ENCODE data around the gene AUTS2.
A peak's percentile ranks its signal among the peaks of the same experiment; 100 is the strongest.

Gene AUTS2

DNA sequence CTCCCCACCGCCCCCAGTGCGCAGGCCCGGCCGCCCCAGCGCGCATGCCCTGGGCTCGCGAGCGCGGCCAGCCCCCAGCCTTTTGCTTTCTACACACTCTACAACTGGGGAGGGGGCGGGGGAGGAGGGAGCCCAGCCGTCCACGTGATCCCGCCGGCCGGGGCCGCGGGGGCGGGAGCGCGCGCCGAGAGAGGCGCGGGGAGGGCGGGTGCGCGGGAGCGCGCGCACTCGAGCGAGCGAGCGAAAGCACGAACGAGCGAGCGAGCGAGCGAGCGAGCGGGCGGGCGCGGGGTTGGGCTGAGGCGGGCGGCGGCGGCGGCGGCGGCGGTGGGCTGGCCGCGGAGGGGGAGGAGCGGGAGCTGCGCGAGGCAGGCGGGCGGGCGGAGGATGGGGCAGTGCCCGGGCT is at the start of gene AUTS2:
TSS of gene AUTS2 (plus strand) at position 395 of the 406 bp plus-strand sequence. CDS start 1,179 bp downstream, outside the sequence.
- peak; percentile 12 for DNase-seq (ENCODE audit: low read depth)

DNA sequence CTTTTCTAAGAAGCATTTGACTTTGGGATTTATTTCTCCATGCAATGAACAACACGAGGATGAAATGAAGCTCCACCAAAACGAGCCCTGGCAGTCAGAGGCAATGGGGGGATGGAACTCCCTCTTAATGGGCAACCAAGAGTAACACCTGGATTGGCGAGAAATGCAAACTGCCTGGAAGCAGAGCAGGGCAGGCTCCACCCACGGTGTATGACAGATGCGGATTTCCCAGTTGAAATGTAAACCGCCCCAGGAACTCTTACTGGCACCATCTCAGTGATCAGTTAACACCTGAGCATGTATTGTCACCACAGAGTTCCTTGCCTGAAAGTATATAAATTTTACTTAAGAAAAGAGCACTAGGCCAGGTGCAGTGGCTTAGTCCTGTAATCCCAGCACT is 47.3 kb upstream of the AUTS2 start:
- DNase-seq (ENCODE audit: low read depth), result no peak

DNA sequence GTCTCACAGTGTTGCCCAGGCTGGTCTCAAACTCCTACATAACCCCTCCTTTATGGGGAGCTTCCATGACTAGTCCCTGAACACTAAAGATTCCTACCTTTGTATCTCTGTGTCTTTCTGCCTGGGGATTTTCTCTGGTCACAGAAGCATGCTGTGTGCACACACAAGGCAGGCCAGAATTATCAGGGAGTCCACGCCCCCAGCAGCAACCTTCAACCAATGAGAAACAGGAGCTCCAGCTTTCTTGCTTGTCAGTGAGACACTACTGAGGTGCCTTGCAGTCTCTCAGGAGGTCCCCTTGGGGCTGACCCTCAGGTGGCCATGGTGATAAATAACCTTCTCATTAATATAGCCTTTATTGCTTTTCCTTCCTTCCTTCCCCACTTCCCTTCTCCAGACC is 45.1 kb upstream of the AUTS2 start:
- DNase-seq (ENCODE audit: low read depth), result no peak

DNA sequence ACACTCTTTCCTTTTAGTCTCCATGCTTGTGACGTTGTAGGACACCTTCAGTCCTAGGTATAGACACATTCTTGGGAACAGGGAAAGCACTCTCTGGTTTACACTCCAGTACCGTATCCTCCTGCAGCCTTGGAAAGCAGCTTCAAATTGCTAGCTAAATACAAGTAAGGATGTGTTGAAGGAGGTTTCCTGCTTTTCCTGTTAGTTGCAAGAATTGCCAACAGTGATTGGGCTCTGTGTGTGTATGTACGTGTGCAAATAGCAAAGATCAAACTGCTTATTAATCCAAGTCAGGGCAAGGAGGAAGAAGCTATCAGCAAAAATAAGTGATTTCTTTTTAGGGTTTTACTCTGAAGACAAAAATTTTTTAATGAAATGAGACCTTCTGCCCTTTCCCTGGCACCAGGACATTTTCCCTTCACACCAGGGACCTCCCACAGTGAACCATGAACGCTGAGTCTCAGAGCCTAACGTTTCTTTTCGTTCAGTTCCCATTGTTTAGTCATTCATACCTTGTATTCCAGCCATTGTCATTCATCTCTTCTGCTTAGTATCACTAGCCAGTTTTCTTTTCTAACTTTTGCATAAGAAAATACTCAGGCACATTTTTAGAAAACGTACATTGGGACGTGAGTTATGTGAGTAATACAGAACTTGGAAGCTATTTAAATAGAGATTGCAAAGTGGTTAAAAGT is 36.9 kb upstream of the AUTS2 start:
- DNase-seq (ENCODE audit: low read depth), result no peak

DNA sequence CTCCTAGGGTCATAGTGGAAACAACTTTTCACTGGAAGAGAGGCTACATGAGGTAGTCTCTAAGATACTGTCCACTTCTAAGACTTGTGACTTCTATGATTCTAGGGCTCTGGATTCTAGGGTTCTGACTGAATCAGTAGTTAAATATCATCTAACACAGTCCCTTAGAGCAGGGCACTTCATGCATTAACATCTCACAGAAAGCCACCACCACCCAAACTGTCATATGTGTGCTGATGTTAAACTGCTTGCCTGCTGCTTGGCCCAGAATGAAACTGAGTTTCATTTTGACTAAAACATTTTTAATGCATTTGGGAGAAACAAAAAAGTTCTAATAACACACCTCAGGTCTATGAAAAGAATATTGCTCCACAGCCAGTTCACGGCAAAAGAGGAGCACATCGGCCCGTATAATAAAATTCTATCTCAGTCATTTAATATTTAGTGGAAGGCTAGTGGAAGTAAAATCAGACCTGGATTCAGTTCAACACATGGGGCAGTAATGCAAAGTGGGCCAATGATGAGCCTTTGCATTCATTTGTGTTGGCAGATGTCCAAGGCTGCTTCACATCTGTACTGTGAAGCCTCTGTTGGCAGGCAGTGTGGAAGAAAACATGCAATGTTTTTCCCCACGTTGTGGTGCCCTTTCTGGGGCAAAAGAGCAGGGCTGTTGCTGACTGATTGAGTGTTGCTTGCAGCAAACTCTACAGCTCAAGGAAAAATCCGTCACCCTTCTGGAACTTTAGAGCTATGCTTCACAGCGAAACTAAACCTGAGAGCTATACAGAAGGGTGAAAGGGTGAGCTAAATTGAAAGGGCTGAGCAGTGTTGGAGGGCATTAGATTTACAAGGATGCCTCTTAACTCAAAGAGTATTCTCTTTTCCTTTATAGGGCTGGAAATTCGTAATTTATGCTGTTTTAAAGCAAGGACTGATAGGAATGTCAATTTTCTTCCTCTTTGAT is 33.5 kb upstream of the AUTS2 start:
- no peak for DNase-seq (ENCODE audit: low read depth)

DNA sequence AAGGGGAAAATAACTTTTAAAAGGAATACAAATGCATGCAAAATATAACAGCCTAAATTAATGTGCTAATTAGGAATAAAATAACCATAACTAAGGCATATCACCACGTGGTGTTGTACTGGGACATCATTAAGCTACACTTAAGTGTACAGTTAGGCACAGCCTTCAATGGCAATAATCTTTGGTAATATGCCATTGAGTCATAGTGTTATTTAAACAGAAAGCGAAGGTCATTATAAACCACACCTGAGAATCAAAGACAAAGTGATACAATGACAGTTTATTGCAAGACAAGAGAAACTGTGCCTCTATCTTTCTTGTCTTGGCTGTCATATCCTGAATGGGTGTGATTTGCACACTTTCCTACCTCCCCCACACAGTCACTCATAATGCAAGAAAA is 30.5 kb upstream of the AUTS2 start:
- DNase-seq (ENCODE audit: low read depth), result no peak

DNA sequence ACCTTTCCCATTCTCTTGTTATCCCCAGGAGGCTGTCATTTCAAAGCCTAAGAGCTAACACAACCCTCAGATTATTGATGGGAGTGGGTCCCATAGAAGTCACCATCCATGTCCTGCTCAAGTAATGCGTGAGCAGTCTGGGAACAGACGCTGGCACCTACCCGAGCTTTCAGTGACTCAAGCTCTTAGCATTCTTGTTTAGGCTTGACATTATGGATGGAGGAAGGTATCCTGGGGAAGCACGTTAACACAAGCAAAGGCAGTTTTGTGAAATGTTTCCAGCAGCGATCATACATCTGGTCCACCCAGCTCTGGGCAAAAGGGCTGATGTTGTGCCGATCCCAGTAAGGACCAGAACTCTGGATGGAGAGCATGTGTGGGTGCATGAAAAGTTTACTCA is 30.0 kb upstream of the AUTS2 start:
- no peak for DNase-seq (ENCODE audit: low read depth)

DNA sequence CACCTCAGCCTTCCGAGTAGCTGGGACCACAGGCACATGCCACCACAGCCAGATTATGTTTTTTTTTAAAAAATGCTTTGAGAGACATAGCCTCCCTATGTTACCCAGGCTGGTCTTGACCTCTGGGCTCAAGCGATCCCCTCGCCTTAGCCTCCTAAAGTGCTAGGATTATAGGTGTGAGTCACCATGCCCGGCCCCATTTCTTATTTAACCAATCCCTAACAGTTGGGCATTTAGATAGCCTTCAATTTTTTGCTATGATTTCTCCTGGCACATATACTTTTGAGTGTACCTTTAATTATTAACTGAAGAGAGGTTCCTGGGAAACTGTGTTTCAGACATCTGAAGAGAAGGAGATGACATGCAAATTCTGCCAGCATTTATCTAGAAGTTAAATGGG is 22.6 kb upstream of the AUTS2 start:
- DNase-seq (ENCODE audit: low read depth), result no peak

DNA sequence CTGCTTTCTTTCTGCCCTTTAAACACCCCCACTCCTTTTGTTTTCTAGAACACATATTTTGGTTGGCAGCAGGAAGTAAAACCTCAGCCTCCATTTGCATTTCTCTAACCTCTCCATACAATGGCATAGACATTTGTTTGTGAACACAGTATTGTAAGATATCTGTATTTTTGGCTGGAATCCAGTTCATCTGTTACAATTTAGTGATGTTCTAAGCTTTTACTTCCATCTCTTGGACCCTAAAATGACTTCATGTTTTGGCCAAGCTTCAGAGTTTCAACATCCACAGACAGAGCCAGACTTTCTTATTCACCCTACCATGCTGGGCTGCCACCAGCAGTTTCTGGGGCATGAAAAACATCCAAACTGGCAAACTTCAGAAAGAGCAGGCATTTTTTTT is 21.1 kb upstream of the AUTS2 start:
- no peak for DNase-seq (ENCODE audit: low read depth)

DNA sequence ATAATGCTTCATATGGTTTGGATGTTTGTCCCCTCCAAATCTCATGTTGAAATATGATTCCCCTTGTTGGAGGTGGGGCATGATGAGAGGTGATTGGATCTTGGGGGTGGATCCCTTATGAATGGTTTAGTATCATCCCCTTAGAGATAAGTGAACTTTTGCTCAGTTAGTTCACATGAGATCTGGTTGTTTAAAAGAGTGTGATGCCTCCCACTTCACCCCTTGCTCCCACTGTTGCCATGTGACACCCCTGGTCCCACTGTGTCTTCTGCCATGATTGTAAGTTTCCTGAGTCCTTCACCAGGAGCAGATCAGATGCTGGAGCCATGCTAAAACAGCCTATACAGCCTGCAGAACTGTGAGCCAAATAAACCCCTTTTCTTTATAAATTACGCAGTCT is 13.1 kb upstream of the AUTS2 start:
- DNase-seq (ENCODE audit: low read depth), result no peak

DNA sequence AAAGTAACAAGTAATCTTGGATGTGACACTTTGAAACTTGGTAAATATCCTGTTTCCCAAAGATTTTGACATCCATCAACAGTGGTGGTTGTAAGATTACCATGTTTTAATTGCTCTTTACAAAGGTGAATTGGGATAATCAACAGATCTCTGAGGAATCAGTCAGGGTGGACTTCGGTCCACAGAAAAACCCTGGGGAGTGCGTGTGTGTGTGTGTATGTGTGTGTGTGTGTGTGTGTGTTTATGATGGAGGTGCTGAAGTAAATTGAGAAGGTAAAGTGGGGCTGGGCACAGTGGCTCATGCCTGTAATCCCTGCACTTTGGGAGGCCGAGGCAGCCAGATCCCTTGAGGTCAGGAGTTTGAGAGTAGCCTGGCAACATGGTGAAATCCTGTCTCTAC is 12.0 kb upstream of the AUTS2 start:
- DNase-seq (ENCODE audit: low read depth), result no peak

DNA sequence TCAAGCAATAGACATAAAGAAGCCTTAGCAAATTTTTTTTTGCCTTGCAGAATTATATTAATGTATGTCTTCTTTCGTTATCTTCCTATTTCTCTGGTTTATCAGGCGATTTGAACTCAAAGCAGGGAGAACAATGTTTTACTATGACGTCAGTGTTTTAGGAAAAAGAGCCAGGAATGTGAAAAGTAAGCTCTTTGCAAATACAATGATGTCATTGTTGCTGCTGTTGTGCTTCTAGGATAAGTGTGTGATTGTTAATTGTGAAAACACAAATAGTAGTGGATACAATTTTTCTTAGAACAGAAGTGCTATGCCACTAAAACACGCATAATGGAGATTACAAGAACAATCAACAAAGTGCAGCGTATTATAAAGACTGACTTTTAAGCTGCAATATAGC is 9.5 kb upstream of the AUTS2 start:
- DNase-seq (ENCODE audit: low read depth), result no peak

DNA sequence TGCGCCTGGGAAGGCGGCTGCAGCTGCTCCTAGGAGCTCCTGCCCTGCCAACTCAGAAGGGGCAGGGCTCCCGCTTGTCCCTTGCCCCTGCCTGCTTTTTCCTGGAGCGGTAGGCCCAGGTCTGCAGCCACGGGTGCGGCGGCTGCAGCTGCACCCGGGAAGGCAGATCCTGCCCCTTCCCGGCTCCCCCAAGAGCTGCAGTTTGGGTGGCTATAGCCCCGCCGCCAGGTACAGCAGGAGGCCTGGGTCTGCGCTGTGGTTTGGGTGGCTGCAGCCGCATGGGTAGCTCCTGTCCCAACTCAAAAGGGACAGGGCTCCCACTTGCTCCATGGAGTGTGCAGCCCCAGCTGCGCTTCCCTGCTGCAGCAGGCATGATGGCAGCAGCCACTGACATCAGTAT is 6.5 kb upstream of the AUTS2 start:
- DNase-seq (ENCODE audit: low read depth), result no peak

DNA sequence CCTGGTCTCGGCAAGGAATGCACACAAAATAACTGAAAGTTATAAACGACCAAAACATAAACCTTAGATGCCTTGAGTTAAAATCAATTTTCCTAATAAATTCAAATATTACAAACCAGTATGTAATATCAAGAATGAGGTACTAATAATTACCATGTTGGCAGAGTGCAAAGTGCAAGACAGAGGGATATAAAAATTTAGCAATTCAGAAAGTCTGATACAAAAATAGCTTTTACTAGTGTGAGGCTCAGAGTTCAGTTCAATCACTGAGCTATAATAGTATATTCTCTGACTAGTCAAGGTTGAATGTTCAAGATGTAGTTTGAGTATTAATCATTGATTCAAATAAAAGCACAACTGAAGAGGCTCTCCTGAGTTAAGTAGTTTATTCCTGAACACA is 4.8 kb upstream of the AUTS2 start:
- DNase-seq (ENCODE audit: low read depth), result no peak

DNA sequence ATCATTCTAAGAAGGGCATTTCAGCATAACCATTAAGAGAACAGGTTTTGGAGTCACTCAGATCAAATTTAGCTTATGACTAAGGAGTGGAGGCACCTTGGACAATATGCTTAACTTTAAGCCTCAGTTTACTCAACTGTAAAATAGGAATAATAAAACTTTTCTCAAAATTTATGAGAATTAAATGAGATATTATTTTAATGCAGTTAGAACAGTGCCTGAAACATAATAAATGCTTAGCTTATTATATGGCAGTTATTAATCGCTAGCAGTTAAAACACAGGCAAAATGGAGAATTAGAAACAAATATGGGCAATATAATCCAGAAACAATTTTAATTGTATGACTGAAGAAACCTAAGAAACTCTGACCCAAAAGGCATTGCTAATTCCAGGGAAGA is 2.9 kb upstream of the AUTS2 start:
- no peak for DNase-seq (ENCODE audit: low read depth)

DNA sequence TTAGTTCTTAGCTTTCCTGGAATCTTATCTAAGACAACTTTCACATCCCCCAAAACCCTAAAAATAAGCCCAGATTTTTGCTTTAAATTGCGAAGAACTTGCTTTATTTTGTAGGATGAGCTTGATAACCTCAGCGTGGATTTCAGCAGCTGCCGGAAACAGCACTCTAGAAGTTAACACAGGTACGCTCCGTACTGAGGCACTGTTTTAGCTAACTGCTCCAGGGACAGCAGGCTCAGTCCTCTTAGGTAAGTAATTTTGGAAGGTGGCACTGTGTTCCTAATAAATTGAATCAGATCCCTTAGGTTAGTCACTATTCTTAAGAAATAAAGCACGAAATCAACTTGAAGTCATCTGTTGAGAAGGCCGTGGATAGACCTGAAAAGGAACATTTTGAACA is 2.2 kb upstream of the AUTS2 start:
- no peak for DNase-seq (ENCODE audit: low read depth)

DNA sequence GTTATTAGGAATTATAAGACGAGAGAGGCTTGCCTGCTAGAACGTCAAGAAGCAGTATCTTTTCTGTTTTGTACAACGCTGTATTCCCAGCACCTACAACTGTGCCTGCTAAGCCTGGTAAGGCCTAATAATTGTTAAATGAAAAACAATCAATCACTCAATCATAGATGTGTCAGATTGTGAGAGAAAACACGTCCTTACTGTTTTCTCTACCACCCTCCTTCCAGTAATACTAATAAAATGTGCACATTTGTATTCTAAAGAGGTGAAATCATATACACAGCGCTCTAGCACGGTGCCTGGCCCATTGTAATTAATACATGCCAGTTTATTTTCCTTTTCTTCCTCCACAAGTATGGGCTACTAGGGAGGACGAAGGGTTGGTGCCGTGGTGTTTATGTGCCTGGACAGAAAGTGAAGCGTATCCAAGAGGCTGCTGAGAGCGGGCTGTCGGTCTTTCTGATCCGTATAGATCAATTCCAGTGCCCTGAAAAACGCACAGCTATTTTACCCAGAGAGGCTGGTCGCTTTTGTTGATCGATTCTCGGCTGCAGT is 1.5 kb upstream of the AUTS2 start:
- no peak for DNase-seq (ENCODE audit: low read depth)

DNA sequence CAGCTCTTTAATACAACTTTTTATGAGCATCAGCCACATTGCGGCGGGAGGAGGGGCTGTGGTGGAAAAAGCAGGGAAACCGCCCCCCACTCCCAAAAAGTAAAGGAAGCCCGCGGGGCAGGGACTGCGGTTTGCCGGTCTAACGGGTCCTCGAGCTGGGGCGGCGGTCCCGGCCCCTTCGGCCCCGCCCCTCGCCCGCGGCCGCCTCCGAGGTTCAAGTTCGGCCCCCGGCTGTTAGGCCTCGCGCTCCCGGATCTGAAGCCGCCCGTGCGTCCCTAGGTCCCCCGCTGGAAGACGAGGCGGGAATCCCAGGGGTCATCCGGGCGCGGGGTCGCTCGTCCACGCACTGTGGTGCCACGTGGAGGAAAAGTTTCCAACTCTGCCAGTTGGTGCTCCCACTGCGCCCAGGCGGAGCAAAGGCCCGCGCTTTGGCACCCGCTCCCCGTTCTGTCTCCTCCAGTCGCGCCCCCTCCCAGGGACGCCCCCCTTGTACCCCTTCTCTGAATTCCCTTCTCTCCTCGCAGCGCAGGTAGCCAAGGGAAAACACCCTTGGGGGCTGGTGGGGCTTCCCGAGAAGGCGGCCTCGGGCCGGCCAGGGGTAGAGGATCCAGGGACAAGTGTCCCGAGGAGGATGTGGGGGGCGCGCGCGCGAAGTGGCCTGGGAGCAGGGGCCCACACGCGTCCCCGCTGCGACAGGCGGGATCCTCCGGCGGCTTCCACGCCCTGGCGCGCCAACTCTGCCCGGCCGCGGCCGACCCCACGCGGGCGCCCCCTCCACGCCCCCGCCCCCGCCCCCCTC is 798 bp upstream of the AUTS2 start:
- DNase-seq (ENCODE audit: low read depth), result no peak

DNA sequence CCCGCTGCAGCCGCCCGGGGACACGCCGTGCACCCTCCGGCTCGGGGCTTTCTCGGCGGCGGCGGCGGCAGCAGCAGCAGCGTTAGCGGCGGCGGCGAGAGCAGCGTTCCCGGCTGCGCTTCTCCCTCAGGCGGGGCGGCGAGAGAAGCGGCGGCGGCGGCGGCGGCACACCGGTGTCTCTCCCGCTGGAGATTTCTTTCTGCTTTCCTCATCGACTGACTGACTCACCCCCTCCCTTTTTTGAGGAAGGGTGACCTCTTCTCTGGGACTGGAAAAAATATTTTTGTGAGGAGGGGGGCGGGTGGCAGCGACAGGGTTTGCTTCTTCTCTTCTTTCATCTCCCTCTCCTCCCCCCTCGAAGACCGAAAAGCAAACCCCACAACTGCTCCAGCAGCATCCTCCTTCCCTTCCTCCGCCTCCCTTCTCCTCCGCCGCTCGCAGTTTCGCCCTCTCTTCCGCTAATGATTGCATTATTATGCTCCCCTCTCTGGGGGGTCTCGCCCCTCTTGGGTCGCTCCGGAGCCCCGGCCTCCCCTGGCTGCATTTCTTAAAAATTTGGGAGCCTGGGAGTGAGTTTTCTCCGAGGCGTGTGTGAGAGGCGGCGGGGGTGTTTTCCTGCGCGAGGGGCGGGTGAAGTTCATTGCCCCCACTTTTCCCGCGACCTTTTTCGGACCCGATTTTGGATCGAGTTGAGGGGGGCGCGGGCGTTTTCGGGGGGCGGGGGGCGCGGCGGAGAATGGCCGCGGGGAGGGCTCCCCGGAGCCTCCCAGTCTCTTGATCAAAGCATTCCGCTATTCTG is 411 bp downstream of the AUTS2 start:
- no peak for DNase-seq (ENCODE audit: low read depth)

DNA sequence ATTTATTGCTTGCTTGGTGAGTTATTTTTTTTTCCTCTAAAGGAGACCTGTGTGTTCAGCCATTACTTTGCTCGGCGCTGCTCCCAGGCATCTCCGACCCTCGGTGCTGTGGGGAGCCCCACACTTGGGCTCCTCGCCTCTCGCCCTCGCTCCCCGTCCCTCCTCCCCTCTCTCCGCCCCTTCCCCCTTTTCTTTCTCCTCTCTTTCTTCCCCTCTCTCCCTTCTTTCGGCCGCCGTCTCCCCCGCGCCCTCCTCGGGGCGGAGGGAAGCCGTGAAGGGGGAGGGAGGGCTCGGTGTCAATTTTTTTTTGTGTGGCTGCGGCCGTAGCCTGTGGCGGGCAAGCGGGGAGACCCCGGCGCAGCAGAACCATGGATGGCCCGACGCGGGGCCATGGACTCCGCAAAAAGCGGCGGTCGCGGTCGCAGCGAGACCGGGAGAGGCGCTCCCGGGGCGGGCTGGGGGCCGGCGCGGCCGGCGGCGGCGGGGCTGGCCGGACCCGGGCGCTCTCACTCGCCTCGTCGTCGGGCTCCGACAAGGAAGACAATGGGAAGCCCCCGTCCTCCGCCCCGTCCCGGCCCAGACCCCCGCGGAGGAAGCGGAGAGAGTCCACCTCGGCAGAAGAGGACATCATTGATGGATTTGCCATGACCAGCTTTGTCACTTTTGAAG is 1.1 kb downstream of the AUTS2 start:
- DNase-seq (ENCODE audit: low read depth), result no peak
